ENCODE data around the gene PNMA6F. TPM values are rescaled to one million over a fixed set of nuclear protein-coding genes. Genes with fewer than 3 reads are reported as not detected.

Gene PNMA6F
- total and polyA plus RNA-seq, 11 donors = not detected

GRCh38 chrX:153303276-153304262 is 18.0 kb downstream of the PNMA6F start:
- TF ChIP-seq POLR2A (IDR thresholded peaks at IDR 0.05) (no peak), CTCF (IDR thresholded peaks at IDR 0.05) (no peak)
- DNase-seq (no peak), ATAC-seq (no peak)
- Histone ChIP-seq H3K4me3 (no peak overlapping the region), H3K27me3 (peaks cover 0 to 20% (median 0%) of the 10 kb centered on the region in 9 donors), H3K9me3 (no peaks in the 10 kb centered on the region), H3K4me1 (no peaks in the 10 kb centered on the region), H3K36me3 (no peaks in the 10 kb centered on the region), H3K27ac (no peak overlapping the region)
- intact Hi-C loops (cut with DNase I) = no loop called here
- 52 to 65% (median 59%) methylated on average over 12 of the region's 12 CpGs for WGBS, 4 donors

- DNase-seq = no peak
- Histone ChIP-seq H3K27ac (no peak overlapping the region), H3K9me3 (no peaks in the 10 kb centered on the region), H3K4me1 (no peaks in the 10 kb centered on the region), H3K4me3 (no peak overlapping the region), H3K36me3 (no peaks in the 10 kb centered on the region), H3K27me3 (peaks cover 0 to 20% (median 0%) of the 10 kb centered on the region in 9 donors)
- no peak for ATAC-seq
- intact Hi-C loops (cut with DNase I) = no loop called here
- WGBS, 4 donors = 55 to 71% (median 68%) methylated on average over 4 of the region's 4 CpGs
- TF ChIP-seq POLR2A (IDR thresholded peaks at IDR 0.05) (no peak), CTCF (IDR thresholded peaks at IDR 0.05) (no peak)
Observed at GRCh38 chrX:153302796-153303195, 18.8 kb downstream of the PNMA6F start.

GRCh38 chrX:153301746-153302145 is 19.8 kb downstream of the PNMA6F start:
- H3K36me3 ChIP-seq = no peaks in the 10 kb centered on the region
- intact Hi-C loops (cut with DNase I) = no loop called here
- H3K27ac ChIP-seq = no peak overlapping the region
- H3K27me3 ChIP-seq = peaks cover 0 to 25% (median 0%) of the 10 kb centered on the region in 9 donors
- no peak for ATAC-seq
- TF ChIP-seq CTCF (IDR thresholded peaks at IDR 0.05) = no peak
- no peak for TF ChIP-seq POLR2A (IDR thresholded peaks at IDR 0.05)
- no peak for DNase-seq
- no peaks in the 10 kb centered on the region for H3K9me3 ChIP-seq
- H3K4me3 ChIP-seq = no peak overlapping the region
- 77 to 85% (median 82%) methylated on average over 3 of the region's 3 CpGs for WGBS, 4 donors
- no peaks in the 10 kb centered on the region for H3K4me1 ChIP-seq

- no peak for TF ChIP-seq POLR2A (IDR thresholded peaks at IDR 0.05)
- TF ChIP-seq CTCF (IDR thresholded peaks at IDR 0.05) = no peak
- Histone ChIP-seq H3K4me1 (no peaks in the 10 kb centered on the region), H3K27me3 (peaks cover 0 to 25% (median 0%) of the 10 kb centered on the region in 9 donors), H3K9me3 (no peaks in the 10 kb centered on the region), H3K4me3 (no peak overlapping the region), H3K36me3 (no peaks in the 10 kb centered on the region), H3K27ac (no peak overlapping the region)
- 44 to 68% (median 58%) methylated on average over 5 of the region's 5 CpGs for WGBS, 4 donors
- DNase-seq (no peak), ATAC-seq (no peak)
- intact Hi-C loops (cut with DNase I) = no loop called here
Observed at GRCh38 chrX:153299855-153300254, 21.7 kb downstream of the PNMA6F start.

Data from heart left ventricle (tissue), 16 donors.